NCI-H146 treated with DMSO at 0.1 percent for 48 hours (cell line): ENCODE measurements around the gene LCE3B.
"Not testable (repeated sequence)": the region's sequence is repeated elsewhere in the genome, so short reads cannot be mapped to it uniquely, and the experiment has no call there.

Experiments
- DNase-seq: peaks from one replicate; lab custom pipeline; 2025; ENCODE audit not compliant: unreplicated experiment; lab: John Stamatoyannopoulos, UW

Gene LCE3B, protein sequence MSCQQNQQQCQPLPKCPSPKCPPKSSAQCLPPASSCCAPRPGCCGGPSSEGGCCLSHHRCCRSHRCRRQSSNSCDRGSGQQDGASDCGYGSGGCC

DNA sequence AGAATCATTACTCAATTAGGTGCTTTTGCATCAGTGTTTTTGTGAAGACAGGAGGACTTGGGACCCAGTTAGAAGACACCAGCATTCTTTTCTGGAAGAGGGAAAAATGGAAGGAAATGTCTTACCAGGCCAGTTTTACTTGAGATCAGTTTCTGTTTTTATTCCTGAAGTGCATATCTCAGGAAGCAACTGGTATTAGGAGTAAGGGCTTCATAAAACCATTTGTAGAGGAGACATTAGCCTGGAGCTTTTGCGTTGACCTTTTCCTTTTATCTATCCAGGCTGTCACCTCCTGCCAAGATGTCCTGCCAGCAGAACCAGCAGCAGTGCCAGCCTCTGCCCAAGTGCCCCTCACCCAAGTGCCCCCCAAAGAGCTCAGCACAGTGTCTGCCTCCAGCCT is at the start of gene LCE3B:
Gene LCE3B (plus strand): TSS at position 301 of the 400 bp plus-strand sequence. CDS start 0 bp downstream, at position 301.
- DNase-seq = no peak

DNA sequence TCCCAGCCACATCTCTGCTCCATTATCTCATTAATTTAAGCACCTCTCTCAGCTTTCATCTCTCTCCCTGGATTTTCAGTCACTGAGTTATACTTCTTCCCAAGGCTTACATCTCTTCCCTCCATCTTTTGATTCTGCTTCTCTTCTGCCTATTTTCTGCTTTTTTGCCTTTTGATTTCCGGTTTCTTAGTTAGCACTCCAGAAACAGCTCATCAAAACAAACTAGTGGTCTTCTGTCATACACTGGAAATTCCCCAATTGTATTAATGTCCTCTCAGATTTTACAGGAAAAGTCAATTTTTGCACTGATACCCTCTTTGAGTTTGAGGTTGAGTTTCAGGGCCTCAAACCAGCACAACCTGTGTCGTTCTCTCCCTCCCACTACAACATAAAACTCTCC is 48.5 kb upstream of the LCE3B start:
- DNase-seq = no peak

DNA sequence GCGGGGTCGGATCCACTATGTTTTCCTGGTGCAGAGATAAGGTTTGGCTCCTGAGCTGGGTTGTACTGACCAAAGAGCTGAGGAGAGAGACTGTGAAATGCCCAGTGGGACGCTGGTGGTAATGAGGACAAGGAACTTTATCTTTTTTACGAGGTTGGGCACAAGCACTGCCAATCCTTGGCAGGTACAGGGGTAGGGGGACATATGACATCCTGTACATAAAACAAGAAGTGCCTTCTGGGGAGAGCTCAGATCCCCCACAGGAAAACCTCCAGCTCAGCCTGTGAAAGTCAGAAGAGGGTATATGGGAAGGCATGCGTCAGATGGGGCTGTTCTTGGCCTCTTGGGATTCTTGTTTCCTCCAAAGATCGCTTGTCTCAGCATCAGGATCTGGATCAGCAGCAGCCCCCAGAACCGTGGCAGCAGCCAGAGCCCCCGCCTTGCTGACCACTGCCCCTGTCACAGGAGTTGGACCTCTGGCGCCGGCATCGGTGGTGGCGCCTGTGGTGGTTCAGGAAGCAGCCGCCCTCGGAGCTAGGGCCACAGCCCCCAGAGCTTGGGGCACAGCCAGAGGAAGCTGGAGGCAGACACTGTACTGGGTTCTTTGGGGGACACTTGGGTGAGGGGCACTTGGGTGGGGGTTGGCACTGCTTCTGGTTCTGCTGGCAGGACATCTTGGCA is 47.9 kb upstream of the LCE3B start:
- DNase-seq = no peak

DNA sequence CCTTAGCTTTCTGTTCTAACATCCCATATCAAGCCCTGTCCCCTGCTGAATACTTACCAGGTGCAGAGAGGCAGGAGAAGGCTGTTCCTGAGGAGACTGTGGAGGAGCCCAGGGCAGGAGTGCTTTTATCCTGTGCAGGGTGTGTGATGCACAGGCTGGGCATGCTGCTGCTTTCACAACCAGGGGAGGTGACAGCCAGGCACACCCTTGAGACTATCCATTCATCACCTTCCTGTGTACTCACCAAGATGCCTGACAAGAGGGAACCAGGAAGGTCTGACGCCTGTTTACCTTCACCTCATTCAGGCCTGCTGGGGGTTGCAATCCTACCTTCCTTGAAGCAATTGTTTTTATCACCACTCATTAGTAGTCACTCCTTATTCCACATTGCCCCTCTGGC is 46.9 kb upstream of the LCE3B start, which contains the start of gene LCE3E:
Gene LCE3E (minus strand): TSS at position 100 of the 400 bp plus-strand sequence. CDS start 572 bp downstream, outside the sequence.
- DNase-seq = no peak

DNA sequence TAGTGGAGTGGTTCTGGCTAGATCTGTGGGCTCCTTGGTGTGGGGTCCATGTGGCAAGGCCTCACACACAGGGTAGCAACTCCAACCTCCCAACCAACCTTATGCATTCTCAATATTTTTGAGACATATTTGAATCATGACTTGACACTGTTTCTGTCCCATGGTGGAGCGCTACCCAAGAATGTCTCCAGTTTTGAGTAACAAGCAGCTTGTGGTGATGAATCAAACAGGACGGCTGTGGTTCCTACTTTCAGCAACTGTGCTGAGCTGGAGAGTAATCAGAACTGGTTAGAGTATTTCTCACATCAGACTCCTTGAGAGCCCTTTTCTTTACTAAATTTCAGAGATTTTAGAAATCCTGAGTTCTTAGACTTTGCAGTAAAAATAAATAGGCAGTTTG is 36.4 kb upstream of the LCE3B start:
- DNase-seq = no peak

DNA sequence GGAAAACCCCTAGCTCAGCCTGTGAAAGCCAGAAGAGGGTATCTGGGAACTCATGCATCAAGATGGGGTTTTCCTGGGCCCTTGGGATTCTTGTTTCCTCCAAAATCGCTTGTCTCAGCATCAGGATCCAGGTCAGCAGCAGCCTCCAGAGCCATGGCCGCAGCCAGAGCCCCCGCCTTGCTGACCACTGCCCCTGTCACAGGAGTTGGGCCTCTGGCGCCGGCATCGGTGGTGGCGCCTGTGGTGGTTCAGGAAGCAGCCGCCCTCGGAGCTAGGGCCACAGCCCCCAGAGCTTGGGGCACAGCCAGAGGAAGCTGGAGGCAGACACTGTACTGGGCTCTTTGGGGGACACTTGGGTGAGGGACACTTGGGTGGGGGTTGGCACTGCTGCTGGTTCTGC is 34.1 kb upstream of the LCE3B start:
- DNase-seq = not testable (repeated sequence)

DNA sequence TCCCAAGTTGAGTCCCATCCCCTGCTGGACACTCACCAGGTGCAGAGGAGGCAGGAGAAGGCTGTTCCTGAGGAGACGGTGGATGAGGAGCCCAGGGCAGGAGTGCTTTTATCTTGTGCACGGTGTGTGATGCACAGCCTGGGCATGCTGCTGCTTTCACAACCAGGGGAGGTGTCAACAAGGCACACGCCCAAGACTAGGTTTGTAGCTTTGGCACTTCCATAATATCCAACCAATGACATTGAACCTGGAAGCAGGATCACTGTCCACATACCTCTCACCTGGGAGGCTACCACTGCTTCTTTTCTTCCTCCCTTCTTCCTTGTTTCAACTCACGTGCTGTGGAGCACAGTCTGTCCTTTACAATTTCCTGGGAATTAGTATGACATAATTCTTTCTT is 33.2 kb upstream of the LCE3B start, which contains the start of gene LCE3D:
Gene LCE3D (minus strand): TSS at position 84 of the 400 bp plus-strand sequence. CDS start 580 bp downstream, outside the sequence.
- no peak for DNase-seq

DNA sequence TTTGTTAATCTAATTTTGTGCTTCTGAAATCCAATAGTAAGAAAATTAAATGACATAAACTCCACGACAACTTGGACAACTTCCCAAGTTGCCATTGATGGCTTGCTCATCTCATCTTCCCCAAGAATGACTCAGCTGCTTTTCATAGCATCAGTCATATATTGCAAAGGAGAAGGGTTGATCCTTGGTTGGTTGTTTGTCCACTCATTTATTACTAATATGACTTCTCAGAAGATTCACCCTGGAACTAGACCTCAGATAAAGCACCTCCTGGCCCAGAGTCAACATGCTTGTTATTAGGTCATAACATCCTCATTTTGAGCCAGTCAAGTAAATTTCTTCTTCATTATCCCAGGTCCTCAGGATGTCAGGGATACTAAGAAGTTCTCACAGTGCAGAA is 31.0 kb upstream of the LCE3B start:
- no peak for DNase-seq

DNA sequence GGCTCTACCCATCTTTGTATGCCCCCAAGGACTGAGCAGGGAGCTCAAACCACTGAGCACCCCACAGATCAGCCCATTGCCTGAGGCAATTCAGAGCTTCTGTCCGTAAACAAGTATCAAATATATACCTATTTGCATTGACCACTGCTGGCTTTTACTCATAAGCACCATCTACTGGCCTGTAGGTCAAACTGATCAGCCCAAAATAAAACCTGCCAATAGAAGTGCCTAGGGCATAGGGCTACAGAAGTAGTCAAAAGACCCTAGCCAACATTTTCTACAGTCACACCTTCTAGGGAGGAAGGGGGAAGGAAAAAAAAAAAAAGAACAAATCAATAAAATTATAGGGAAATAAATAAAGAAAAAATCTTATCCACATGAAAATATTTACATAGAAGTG is 28.0 kb upstream of the LCE3B start:
- no peak for DNase-seq

DNA sequence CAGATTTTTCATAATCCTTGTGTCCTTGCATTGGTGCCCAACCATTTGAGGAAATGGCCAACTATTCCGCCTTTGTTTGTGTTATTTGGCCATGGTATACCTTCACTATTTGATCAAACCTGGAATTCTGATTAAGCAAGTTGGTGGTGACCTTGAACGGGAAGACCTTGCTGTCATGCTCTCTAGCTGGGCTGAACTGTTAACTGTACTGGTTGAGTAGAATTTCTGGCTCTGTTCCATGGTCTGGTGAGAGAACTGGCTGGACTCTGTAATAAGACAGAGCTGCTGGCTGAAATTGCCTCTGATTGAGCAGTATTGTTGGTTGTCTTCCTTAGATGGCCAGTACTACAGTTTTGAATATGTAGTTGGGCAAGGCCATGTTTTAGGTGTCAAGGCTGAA is 16.6 kb upstream of the LCE3B start:
- no peak for DNase-seq

DNA sequence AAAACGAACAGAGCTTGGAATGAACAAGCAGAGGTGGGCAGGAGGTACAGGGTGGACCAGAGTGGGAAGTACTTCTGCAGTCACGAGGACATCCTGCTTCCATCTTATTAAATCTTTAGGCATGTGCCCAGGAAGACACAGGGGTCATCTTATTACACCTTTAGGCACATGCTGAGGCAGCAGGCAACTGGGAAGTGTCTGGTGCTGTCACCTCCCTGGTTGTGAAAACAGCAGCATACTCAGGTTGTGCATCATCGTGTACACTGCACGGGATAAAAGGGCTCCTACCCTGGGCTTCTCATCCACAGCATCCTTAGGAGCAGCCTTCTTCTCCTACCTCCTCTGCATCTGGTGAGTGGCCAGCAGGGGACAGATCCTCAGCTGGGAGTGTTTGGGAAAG is 13.7 kb upstream of the LCE3B start, which contains the start of gene LCE3C:
Gene LCE3C (plus strand): TSS at position 301 of the 400 bp plus-strand sequence. CDS start 498 bp downstream, outside the sequence.
- DNase-seq = no peak

DNA sequence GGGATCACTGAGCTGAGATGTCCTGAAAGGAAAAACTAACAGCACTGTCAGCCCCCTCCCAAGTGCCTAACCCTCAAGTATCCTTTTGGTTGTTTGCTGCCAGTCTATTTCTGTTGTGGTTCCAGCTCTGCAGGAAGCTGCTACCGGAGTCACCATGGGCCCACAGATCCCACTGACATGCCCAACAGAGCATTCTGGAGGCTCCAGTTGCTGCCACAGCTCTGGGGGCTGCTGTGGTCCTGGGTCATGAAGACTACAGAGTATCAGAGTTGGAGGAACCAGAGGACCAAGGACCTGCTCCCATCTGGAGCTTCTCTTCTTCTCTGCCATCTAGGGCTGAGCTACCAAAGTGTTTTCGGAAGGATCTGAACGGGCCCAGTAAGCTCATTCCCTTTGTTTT is 8.4 kb downstream of the LCE3B start:
- no peak for DNase-seq

DNA sequence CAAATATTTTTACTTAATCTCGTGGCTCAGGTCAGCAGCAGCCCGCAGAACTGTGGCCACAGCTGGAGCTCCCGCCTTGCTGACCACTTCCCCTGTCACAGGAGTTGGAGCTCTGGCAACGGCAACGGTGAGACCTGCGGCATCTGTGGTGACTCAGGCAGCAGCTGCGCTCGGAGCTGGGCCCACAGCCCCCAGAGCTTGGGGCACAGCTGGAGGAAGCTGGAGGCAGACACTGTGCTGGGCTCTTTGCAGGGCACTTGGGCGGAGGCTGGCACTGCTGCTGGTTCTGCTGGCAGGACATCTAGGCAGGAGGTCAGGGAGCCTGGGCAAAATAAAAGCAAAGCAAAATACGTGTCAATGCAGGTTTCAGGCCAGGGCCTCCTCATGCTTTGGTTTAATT is 9.2 kb downstream of the LCE3B start, which contains the start of gene LCE3A:
Gene LCE3A (minus strand): TSS at position 301 of the 400 bp plus-strand sequence. CDS start 0 bp downstream, at position 301.
- no peak for DNase-seq

DNA sequence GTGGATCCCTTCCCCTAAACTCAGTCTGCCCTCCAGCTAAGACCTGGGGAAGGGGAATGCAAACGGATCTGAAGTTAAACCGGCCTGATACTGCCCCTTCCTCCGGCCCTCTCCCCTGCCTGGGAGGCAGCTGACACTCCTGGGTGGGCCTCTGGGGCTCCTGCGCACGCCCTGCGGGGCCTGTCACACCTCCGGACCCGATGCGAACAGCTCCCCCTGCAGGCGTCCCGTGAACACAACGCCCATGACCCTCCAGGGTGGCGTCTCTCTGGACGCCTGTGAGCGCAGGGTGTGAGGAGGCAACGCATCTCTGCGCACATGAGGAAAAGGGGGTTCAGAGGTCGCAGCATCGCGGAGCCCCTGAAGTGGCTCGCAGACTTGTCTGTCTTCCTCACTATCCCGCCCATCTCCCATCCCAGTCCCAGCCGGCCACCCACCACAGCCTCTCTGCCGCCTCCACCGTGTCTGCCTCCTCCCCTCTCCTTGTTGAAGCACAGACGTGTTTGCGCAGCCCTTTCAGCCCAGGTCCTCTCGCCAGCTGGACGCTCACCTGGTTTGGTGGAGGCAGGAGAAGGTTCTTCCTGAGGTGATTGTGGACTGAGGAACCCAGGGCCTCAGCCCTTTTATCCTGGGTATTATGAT is 9.7 kb downstream of the LCE3B start:
- DNase-seq = no peak

DNA sequence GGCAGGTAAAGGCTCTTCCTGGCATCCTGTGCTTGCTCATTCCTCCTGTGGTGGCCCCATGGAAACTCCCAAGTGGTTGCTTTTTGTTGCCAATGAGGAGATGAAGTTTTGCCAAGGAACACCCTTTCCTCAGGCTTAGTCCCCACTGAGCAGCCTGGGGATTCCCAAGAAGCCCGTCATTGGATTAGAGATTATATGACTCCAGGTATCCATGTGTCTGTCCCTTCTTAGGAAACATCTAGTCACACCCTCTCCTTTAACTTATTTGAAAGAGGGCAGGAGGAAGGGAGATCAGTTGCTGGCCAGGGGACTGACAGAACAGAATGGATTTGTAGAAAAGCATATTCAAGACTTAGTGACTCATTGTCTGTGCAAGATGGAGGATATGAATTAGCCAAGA is 13.1 kb downstream of the LCE3B start:
- no peak for DNase-seq

DNA sequence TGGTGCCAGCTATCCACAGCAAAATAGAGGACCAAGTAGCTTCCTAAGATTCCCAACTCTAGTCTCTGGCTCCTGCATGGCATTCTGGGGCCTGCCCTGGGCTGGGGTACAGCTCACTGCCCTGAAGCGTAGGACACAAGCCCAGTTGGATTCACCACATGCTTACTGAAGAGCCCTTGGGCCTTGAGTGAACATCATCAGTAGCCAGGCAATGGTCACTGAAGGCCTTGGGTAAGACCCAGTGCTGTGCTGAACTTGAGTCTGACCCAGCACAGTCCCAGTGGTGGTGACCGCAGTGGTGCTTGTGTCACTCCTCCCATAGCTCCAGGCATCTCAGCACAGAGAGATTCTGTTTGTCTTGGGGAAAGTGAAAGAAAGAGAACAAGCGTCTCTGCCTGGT is 17.0 kb downstream of the LCE3B start:
- DNase-seq = no peak

DNA sequence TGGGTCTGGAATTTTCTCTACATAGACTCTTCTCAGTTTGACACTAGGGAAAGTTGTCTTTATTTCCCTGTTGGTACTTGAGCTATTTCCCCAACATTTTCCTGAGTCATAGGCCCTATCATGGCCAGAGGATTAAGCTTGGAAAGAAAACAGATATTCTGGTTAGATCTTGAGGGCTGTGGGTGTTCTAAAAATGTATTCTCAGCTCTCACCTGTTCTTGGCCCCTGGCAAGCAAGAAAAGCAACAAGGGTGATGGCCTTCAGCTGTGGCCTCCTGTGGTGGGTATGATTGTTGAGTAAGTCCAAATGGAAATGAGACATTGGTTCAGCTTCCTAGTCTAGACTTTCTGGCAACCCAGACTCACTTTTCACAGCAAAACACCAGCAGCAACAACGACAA is 26.7 kb downstream of the LCE3B start:
- no peak for DNase-seq

DNA sequence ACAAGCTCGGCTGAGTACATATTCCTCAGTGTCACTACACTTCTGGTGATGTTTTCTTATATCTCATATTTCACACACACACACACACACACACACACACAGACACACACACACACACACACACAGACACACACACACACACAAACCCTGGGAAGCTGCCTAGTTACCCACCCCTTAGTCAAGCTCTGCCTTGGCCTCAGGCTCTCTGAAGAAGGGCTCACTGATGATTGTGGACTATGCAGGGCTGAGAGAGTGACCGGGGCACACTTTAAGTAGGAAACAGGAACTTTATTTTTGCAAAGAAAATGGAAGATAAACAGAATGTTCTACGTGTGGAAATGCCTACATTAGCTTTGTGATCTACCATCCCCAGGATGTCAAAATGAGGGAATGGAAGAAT is 30.3 kb downstream of the LCE3B start:
- no peak for DNase-seq

DNA sequence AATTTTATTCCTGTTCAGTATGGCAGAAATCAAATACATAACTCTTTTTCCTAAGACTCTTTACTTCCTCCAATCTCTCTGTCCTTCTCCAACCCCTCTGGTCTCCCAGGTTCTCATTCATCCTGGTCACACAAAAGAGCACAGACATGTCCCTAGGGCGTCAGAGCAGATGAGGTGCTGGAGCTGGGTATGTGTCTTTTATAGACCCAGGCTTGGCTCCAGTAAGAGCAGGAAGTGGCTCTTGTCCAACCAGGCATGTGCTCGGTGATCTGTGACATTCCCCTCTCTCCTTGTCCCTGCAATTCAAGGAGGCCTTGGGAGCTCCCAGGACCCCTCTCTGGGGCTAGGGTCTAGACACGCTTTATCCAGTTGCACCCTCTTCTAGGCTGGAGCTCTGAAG is 31.5 kb downstream of the LCE3B start:
- no peak for DNase-seq

DNA sequence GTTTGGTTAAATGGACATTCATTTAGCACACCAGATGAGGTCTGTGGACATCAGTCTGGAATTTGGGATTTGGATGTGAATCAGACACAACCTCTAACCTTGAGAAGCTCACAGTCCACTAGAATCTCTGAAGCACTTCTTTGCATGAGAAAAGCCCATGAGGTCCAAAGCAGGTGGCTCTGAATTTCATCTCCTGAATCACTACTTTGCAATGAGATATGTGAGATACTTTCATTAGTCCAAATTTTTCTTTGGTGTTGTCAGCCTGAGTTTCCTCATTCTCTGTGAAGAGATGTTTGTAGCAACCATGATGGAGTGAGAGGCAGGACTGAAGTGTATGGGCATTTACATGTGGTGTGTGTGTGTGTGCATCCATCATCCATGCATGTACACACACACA is 33.0 kb downstream of the LCE3B start:
- no peak for DNase-seq

DNA sequence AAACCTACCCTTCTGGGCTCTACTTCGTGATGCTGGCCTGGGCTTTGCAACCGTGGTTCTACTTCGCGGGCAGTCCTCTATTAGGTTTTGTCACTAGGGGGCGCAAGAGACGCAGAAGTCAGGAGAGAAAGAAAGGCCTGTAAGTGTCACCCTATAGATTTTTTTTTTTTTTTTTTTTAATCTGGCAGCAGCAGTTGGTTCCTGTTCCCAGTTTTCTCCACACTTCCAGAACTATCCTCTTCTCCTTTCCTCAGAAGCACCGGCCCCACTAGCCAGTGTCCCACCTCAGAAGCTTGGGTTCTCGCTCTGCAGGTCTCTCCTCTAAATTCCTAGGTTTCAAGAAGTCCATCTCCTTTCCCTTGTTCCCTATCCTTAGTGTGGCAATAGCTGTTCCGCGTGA is 40.5 kb downstream of the LCE3B start:
- peak; percentile 8 for DNase-seq

DNA sequence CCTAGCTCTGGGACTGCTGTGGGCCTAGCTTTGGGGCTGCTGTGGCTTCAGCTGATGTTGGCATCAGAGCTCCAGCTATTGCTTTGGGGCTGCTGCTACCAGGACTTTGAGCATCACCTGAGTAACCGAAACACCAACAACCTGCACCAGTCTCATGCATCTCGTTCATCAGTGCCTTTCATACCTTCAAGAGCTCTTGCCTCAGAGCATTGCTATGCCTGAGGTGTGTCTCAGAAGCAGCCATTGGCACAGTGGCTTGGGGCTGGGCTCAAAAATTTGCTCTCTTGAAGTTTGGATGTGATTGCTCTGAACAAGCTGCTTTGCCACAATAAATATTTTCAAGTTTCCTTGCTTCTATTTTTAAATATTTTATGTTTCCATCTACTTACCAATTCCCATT is 42.8 kb downstream of the LCE3B start:
- DNase-seq = no peak
